ENCODE data around the gene FCAR. TPM values are rescaled to one million over a fixed set of nuclear protein-coding genes. Genes with fewer than 3 reads are reported as not detected.
A peak's percentile ranks its signal among the peaks of the same experiment; 100 is the strongest.
"Not testable (repeated sequence)": the region's sequence is repeated elsewhere in the genome, so short reads cannot be mapped to it uniquely, and the experiment has no call there.

The FCAR gene
- total and polyA plus RNA-seq, 2 experiments from 2014 or later = not detected

GRCh38 chr19:54918499-54918898 is 44.5 kb downstream of the FCAR start (continued):
- TF ChIP-seq, protein P1, sequence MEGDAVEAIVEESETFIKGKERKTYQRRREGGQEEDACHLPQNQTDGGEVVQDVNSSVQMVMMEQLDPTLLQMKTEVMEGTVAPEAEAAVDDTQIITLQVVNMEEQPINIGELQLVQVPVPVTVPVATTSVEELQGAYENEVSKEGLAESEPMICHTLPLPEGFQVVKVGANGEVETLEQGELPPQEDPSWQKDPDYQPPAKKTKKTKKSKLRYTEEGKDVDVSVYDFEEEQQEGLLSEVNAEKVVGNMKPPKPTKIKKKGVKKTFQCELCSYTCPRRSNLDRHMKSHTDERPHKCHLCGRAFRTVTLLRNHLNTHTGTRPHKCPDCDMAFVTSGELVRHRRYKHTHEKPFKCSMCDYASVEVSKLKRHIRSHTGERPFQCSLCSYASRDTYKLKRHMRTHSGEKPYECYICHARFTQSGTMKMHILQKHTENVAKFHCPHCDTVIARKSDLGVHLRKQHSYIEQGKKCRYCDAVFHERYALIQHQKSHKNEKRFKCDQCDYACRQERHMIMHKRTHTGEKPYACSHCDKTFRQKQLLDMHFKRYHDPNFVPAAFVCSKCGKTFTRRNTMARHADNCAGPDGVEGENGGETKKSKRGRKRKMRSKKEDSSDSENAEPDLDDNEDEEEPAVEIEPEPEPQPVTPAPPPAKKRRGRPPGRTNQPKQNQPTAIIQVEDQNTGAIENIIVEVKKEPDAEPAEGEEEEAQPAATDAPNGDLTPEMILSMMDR (conservative IDR thresholded peaks at IDR 0.05; ENCODE audit: low read depth in 2 of 2) = no peak

DNA sequence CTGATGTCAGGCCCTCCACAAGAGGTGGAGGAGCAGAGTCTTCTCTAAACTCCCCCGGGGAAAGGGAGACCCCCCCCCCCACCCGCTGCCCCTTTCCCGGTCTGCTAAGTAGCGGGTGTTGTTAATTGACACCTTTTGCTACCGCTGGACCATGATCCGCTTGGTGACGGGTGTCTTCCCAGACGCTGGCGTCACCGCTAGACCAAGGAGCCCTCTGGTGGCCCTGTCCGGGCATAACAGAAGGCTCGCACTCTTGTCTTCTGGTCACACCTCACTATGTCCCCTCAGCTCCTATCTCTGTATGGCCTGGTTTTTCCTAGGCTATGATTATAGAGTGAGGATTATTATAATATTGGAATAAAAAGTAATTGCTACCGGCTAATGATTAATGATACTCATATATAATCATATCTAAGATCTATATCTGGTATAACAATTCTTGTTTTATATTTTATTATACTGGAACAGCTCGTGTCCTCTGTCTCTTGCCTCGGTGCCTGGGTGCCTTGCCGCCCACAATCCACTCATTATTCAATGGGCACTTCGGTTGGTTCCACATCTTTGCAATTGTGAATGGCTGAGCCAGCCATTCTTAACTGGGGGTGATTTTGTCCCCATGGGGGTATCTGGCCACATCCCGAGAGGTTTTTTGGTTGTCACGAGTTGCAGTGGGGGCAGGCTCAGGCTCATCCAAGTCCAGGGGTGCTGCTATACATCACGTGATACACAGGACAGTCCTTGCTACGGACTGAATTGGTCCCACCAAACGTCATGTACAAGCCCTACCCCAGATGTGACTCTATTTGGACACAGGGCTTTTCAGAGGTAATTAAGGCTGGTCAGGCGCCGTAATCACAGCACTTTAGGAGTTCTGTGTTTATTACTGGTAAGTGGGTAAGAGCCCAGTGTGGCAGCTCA is 45.9 kb downstream of the FCAR start:
- peak; percentile 78 for TF ChIP-seq CREB1 (CRISPR knock-in tag; IDR thresholded peaks at IDR 0.05; ENCODE audit: low read depth)
- TF ChIP-seq, protein P1 (conservative IDR thresholded peaks at IDR 0.05; ENCODE audit: low read depth in 2 of 2) = peak; percentile 45 to 63; a peak in 3 of 4 replicates
- ATAC-seq; H3K4me1 ChIP-seq (ENCODE audit: insufficient read depth); H3K27ac Mint-ChIP-seq; H3K36me3 Mint-ChIP-seq (ENCODE audit: low read depth); H3K27me3 ChIP-seq (ENCODE audit: insufficient read depth); H3K36me3 ChIP-seq (ENCODE audit: insufficient read depth); H3K4me3 ChIP-seq; H3K4me1 Mint-ChIP-seq; H3K27ac ChIP-seq (ENCODE audit: low read depth); H3K9me2 ChIP-seq (ENCODE audit: insufficient read depth); H3K79me2 ChIP-seq (replicated peaks; ENCODE audit: insufficient read depth); H4K20me1 ChIP-seq (replicated peaks; ENCODE audit: insufficient read depth); H3K4me2 ChIP-seq; H2AFZ ChIP-seq; H3K4me3 Mint-ChIP-seq; H3F3A ChIP-seq (replicated peaks; ENCODE audit: low read depth): not testable (repeated sequence)
- peak; percentile 44 for DNase-seq (ENCODE audit: low spot score)
- Mint-ChIP-seq H3K27me3 (ENCODE audit: insufficient read depth, low read depth, poor library complexity) (peaks cover 14% of the 10 kb centered on the region), H3K9me3 (peaks cover 16% of the 10 kb centered on the region)

- Mint-ChIP-seq H3K27me3 (ENCODE audit: insufficient read depth, low read depth, poor library complexity) (peaks cover 14% of the 10 kb centered on the region), H3K4me1 (no peaks in the 10 kb centered on the region), H3K27ac (no peak overlapping the region), H3K4me3 (no peak overlapping the region), H3K36me3 (ENCODE audit: low read depth) (peaks cover 8% of the 10 kb centered on the region; the same call in 1 of the 3 replicates), H3K9me3 (peaks cover 26% of the 10 kb centered on the region)
- Histone ChIP-seq H3K27ac (ENCODE audit: low read depth) (no peak overlapping the region), H3K4me2 (no peak overlapping the region), H3K36me3 (ENCODE audit: insufficient read depth) (no peaks in the 10 kb centered on the region), H3K79me2 (replicated peaks; ENCODE audit: insufficient read depth) (no peaks in the 10 kb centered on the region), H3K27me3 (ENCODE audit: insufficient read depth) (no peaks in the 10 kb centered on the region), H2AFZ (no peak overlapping the region), H3K9me2 (ENCODE audit: insufficient read depth) (no peaks in the 10 kb centered on the region), H3K4me3 (no peak overlapping the region), H3F3A (replicated peaks; ENCODE audit: low read depth) (no peaks in the 10 kb centered on the region), H3K4me1 (ENCODE audit: insufficient read depth) (no peaks in the 10 kb centered on the region), H4K20me1 (replicated peaks; ENCODE audit: insufficient read depth) (no peaks in the 10 kb centered on the region)
- TF ChIP-seq NANOG (IDR thresholded peaks at IDR 0.05; ENCODE audit: borderline replicate concordance) (no peak), ZNF114 (CRISPR knock-in tag; IDR thresholded peaks at IDR 0.05) (no peak), POLR2AphosphoS5 (IDR thresholded peaks at IDR 0.05; ENCODE audit: low read depth) (no peak), JUNB (IDR thresholded peaks at IDR 0.05; ENCODE audit: unreplicated experiment) (no peak), ZNF331 (CRISPR knock-in tag; IDR thresholded peaks at IDR 0.05; ENCODE audit: low read depth) (no peak), CREB1 (CRISPR knock-in tag; IDR thresholded peaks at IDR 0.05; ENCODE audit: low read depth) (no peak), ETS1 (IDR thresholded peaks at IDR 0.05) (no peak)
- TF ChIP-seq, protein P2, sequence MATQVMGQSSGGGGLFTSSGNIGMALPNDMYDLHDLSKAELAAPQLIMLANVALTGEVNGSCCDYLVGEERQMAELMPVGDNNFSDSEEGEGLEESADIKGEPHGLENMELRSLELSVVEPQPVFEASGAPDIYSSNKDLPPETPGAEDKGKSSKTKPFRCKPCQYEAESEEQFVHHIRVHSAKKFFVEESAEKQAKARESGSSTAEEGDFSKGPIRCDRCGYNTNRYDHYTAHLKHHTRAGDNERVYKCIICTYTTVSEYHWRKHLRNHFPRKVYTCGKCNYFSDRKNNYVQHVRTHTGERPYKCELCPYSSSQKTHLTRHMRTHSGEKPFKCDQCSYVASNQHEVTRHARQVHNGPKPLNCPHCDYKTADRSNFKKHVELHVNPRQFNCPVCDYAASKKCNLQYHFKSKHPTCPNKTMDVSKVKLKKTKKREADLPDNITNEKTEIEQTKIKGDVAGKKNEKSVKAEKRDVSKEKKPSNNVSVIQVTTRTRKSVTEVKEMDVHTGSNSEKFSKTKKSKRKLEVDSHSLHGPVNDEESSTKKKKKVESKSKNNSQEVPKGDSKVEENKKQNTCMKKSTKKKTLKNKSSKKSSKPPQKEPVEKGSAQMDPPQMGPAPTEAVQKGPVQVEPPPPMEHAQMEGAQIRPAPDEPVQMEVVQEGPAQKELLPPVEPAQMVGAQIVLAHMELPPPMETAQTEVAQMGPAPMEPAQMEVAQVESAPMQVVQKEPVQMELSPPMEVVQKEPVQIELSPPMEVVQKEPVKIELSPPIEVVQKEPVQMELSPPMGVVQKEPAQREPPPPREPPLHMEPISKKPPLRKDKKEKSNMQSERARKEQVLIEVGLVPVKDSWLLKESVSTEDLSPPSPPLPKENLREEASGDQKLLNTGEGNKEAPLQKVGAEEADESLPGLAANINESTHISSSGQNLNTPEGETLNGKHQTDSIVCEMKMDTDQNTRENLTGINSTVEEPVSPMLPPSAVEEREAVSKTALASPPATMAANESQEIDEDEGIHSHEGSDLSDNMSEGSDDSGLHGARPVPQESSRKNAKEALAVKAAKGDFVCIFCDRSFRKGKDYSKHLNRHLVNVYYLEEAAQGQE (IDR thresholded peaks at IDR 0.05; ENCODE audit: unreplicated experiment) = no peak
- no peak for DNase-seq (ENCODE audit: low spot score)
- no peak for ATAC-seq
Observed at GRCh38 chr19:54921082-54921481, 47.0 kb downstream of the FCAR start.
